PC-9 (cell line): ENCODE data around the gene C17orf107. TPM values are rescaled to one million over a fixed set of nuclear protein-coding genes. Genes with fewer than 3 reads are reported as not detected.
"Not testable (repeated sequence)": the region's sequence is repeated elsewhere in the genome, so short reads cannot be mapped to it uniquely, and the experiment has no call there.

Experiments used
- BruUV-seq: library from RNA; stranded (reverse); fragments of 400-500 nt; replicated peaks from 2 replicates; lab custom pipeline; 2021; lab: Mats Ljungman, UMichigan
- CTCF ChIA-PET: fragments of 300-600 bp; sonication (Branson Sonifier 250); formaldehyde crosslinking; loops from one replicate; lab custom pipeline; 2022; ENCODE audit warnings: antibody characterized with exemption; lab: Charles Lee
- POLR2A ChIA-PET: fragments of 300-600 bp; sonication (Branson Sonifier 250); formaldehyde crosslinking; loops from one replicate; lab custom pipeline; 2022; ENCODE audit warnings: antibody characterized with exemption; ENCODE audit not compliant: unreplicated experiment; lab: Charles Lee
- DNase-seq, 2 experiments: peaks; one replicate each; pipeline versions ENCODE4 v3.0.0 to v3.0.0-alpha.2; 2015 to 2022; ENCODE audit warnings: mixed read lengths in 1 of 2
- H2AFZ ChIP-seq: fragments of 200-600 bp; sonication (generic); 2 replicates; pipeline ENCODE4 v1.8.1; 2017; ENCODE audit warnings: antibody characterized with exemption
- H3F3A ChIP-seq: fragments of 200-600 bp; sonication (generic); 2 replicates; pipeline ENCODE4 v1.8.1; 2017; ENCODE audit warnings: antibody characterized with exemption, mild to moderate bottlenecking, low read depth; ENCODE audit not compliant: insufficient read depth
- H3K27ac ChIP-seq: fragments of 200-600 bp; sonication (generic); 2 replicates; pipeline ENCODE4 v1.6.1; 2016; ENCODE audit warnings: mixed run types
- H3K27me3 ChIP-seq: fragments of 200-600 bp; sonication (generic); 2 replicates; pipeline ENCODE4 v1.6.1; 2016; ENCODE audit warnings: low read depth, mixed run types; ENCODE audit not compliant: insufficient read depth
- H3K36me3 ChIP-seq: fragments of 200-600 bp; sonication (generic); 2 replicates; pipeline ENCODE4 v1.6.1; 2016; ENCODE audit warnings: low read depth, mixed run types
- H3K4me1 ChIP-seq: fragments of 200-600 bp; sonication (generic); replicated peaks from 2 replicates; pipeline ENCODE4 v1.6.1; 2016; ENCODE audit warnings: mixed run types; ENCODE audit not compliant: insufficient read depth
- H3K4me2 ChIP-seq: fragments of 200-600 bp; sonication (generic); 2 replicates; pipeline ENCODE4 v1.6.1; 2017; ENCODE audit warnings: mixed run types
- H3K4me3 ChIP-seq: fragments of 200-600 bp; sonication (generic); 2 replicates; pipeline ENCODE4 v1.6.1; 2016; ENCODE audit warnings: mixed run types
- H3K79me2 ChIP-seq: fragments of 200-600 bp; sonication (generic); 2 replicates; pipeline ENCODE4 v1.6.1; 2017; ENCODE audit warnings: low read depth, mixed run types
- H3K9me2 ChIP-seq: fragments of 200-600 bp; sonication (generic); 2 replicates; pipeline ENCODE4 v1.8.1; 2017; ENCODE audit warnings: mild to moderate bottlenecking; ENCODE audit not compliant: insufficient read depth
- H3K9me3 ChIP-seq: fragments of 200-600 bp; sonication (generic); 2 replicates; pipeline ENCODE4 v1.8.1; 2016; ENCODE audit warnings: low read depth; ENCODE audit not compliant: insufficient read depth
- H4K20me1 ChIP-seq: fragments of 200-600 bp; sonication (generic); 2 replicates; pipeline ENCODE4 v1.8.1; 2017; ENCODE audit not compliant: insufficient read depth
- CTCF ChIP-seq: fragments of 200-600 bp; sonication (generic); conservative IDR thresholded peaks from 2 replicates; pipeline ENCODE4 v1.6.1; 2017; ENCODE audit warnings: mixed run types, antibody characterized with exemption, mild to moderate bottlenecking, moderate library complexity
- EZH2 ChIP-seq: fragments of 200-600 bp; sonication (generic); IDR thresholded peaks from 2 replicates; pipeline ENCODE4 v1.8.0; 2017; ENCODE audit warnings: antibody characterized with exemption, low read depth
- intact Hi-C: fragments of 100-400 bp; cut with micrococcal nuclease; formaldehyde crosslinking; loops from one replicate; pipeline ENCODE4 v1.10.0; 2022; ENCODE audit not compliant: unreplicated experiment
- total RNA-seq: library from RNA; stranded (reverse); gene quantifications from 2 replicates; pipeline ENCODE4 v1.2.3, GENCODE V29; 2021

C17orf107 gene
- total RNA-seq, 1 experiment from 2014 or later: 3.1 TPM

- Histone ChIP-seq H4K20me1 (no peaks in the 10 kb centered on the region), H2AFZ (no peak overlapping the region), H3K79me2 (no peaks in the 10 kb centered on the region), H3K4me3 (no peak overlapping the region), H3K9me2 (no peaks in the 10 kb centered on the region), H3F3A (peaks cover 23% of the 10 kb centered on the region; the same call in 1 of the 2 replicates), H3K27me3 (no peaks in the 10 kb centered on the region), H3K4me2 (no peak overlapping the region), H3K4me1 (peaks cover 20% of the 10 kb centered on the region), H3K27ac (no peak overlapping the region), H3K36me3 (no peaks in the 10 kb centered on the region), H3K9me3 (no peaks in the 10 kb centered on the region)
- ChIA-PET POLR2A (interaction anchor here (0.6 to 1.9 kb wide), 6 partner anchors 32 to 1528 kb away, joined by 3 to 20 read pairs (median 6); partner anchors contain the start of genes RNF167, SLC25A11 and SPAG7), CTCF (interaction anchor here (0.6 to 1.8 kb wide), 9 partner anchors 32 to 316 kb away, joined by 3 to 16 read pairs (median 6); partner anchors contain the start of genes RNF167, SLC25A11 and SPAG7)
- DNase-seq: no peak
- BruUV-seq: no TSS peak
- TF ChIP-seq EZH2 (no peak), CTCF (no peak)
- intact Hi-C loops: loop anchor here (2.0 to 10.0 kb wide), 3 partner anchors 40 to 484 kb away; partner anchors contain the start of gene PFN1
Observed at GRCh38 chr17:4908301-4908700, 9.0 kb downstream of the C17orf107 start.

DNA sequence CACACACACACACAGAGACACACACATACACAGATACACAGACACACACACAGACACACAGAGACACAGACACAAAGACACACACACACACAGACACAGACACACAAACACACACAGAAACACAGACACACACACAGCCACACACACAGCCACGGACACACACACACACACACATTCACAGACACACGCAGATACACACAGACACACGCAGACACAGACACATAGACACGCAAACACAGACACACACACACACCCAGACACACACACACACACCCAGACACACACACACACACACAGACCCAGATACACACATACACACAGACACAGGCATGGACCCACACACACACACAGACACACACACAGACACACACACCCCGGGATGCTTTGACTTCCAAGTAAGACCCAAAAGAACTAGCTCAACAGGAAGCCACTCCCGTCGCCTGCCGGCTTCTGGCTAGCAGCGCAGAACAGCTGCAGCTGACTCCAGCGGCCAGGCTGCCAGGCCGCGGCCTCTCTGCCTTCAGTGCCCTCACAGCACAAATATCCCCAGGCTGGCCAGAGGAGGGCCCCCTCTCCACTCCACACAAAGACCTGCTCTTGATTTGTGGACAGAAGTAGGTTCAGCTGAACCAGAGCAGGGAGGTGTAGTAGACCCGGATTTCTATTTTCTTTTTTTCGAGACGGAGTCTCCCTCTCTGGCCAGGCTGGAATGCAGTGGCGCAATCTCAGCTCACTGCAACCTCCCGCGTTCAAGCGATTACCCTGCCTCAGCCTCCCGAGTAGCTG lies 9.6 kb downstream of the C17orf107 start:
- Histone ChIP-seq H4K20me1 (no peaks in the 10 kb centered on the region), H2AFZ (no peak overlapping the region), H3K36me3 (no peaks in the 10 kb centered on the region), H3K27me3 (no peaks in the 10 kb centered on the region), H3K4me1 (peaks cover 16% of the 10 kb centered on the region), H3K4me2 (peak overlapping the region; percentile 63), H3K79me2 (no peaks in the 10 kb centered on the region), H3K9me3 (no peaks in the 10 kb centered on the region), H3F3A (peaks cover 21% of the 10 kb centered on the region; the same call in 1 of the 2 replicates), H3K27ac (peak overlapping the region; percentile 75), H3K4me3 (no peak overlapping the region), H3K9me2 (no peaks in the 10 kb centered on the region)
- DNase-seq: peak; percentile 89 to 96
- ChIA-PET POLR2A (interaction anchor here (0.5 to 1.9 kb wide), 13 partner anchors 31 to 1527 kb away, joined by 3 to 20 read pairs (median 3); partner anchors contain the start of genes INCA1, RNF167, SLC25A11 and SPAG7), CTCF (interaction anchor here (0.5 to 1.8 kb wide), 12 partner anchors 25 to 316 kb away, joined by 3 to 16 read pairs (median 4); partner anchors contain the start of genes RNF167, SLC25A11 and SPAG7)
- no TSS peak for BruUV-seq
- intact Hi-C loops: loop anchor here (1.0 to 10.0 kb wide), 8 partner anchors 30 to 484 kb away; partner anchors contain the start of genes CAMTA2, PFN1 and SPAG7
- TF ChIP-seq EZH2 (no peak), CTCF (peak; percentile 86)

DNA sequence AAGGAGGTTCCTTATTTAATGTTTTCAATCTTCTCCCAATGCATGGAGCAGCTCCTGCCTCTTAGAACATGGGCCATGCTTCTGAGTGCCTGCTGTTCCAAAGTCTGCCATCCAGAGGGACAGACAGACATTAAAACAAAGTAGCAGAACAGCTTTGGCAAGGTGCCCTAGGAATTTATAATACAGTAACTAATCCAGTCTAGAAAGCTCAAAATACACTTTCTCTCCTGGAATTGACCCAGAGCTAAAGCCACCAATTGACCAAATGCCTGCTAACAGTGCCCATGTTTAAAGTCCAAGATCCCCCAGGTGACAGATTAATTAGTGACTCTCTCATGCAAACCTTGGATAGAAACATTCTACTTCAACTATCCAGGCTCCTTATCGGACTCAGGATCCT lies 14.7 kb downstream of the C17orf107 start:
- H3K36me3 ChIP-seq: no peaks in the 10 kb centered on the region
- peaks cover 17% of the 10 kb centered on the region; the same call in 1 of the 2 replicates for H3F3A ChIP-seq
- H2AFZ ChIP-seq: no peak overlapping the region
- H3K4me1 ChIP-seq: peaks cover 10% of the 10 kb centered on the region
- H4K20me1 ChIP-seq: no peaks in the 10 kb centered on the region
- H3K79me2 ChIP-seq: no peaks in the 10 kb centered on the region
- DNase-seq: no peak
- H3K9me3 ChIP-seq: no peaks in the 10 kb centered on the region
- ChIA-PET POLR2A (interaction anchor here (0.5 to 0.6 kb wide), 4 partner anchors 31 to 314 kb away, joined by 3 to 6 read pairs (median 4); no protein-coding TSS in a partner anchor), CTCF (no interaction called here)
- no TSS peak for BruUV-seq
- intact Hi-C loops: no loop called here
- H3K27ac ChIP-seq: no peak overlapping the region
- TF ChIP-seq CTCF: no peak
- TF ChIP-seq EZH2: no peak
- no peaks in the 10 kb centered on the region for H3K9me2 ChIP-seq
- H3K4me3 ChIP-seq: no peak overlapping the region
- no peaks in the 10 kb centered on the region for H3K27me3 ChIP-seq
- H3K4me2 ChIP-seq: no peak overlapping the region

GRCh38 chr17:4914551-4914950 lies 15.2 kb downstream of the C17orf107 start:
- H4K20me1 ChIP-seq, H3K4me1 ChIP-seq, intact Hi-C loops, POLR2A ChIA-PET, H3K27me3 ChIP-seq, H3K4me2 ChIP-seq, H3K79me2 ChIP-seq, H2AFZ ChIP-seq, DNase-seq, H3K4me3 ChIP-seq, H3K27ac ChIP-seq, H3K36me3 ChIP-seq, CTCF ChIA-PET, H3K9me3 ChIP-seq, BruUV-seq, H3K9me2 ChIP-seq: not testable (repeated sequence)
- peaks cover 11% of the 10 kb centered on the region; the same call in 1 of the 2 replicates for H3F3A ChIP-seq
